ENCODE measurements around the gene ZNF786. TPM values are rescaled to one million over a fixed set of nuclear protein-coding genes. Genes with fewer than 3 reads are reported as not detected.

ZNF786 gene
- total RNA-seq, 4 donors from 2014 or later, result 1.3 to 4.1 (median 3.1) TPM

DNA sequence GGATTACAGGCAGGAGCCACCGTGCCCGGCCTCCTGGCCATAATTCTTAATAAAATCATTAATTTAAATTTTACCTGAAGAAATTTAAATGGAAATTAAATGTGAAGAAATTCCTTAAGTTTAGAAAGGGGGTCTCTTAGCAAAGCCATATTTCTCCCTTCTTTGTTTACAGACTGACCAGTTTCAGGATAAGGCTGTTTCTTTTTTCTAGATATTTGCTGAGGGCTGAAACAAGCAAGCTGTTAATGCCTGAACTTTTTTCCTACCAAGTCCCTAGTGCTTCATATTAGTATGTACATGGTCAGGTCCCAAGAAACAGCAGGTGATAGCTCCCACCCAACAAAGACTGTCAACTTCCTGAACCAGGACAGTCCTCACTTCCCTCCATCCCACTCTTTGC lies 44.1 kb downstream of the ZNF786 start:
- TF ChIP-seq, protein P1, sequence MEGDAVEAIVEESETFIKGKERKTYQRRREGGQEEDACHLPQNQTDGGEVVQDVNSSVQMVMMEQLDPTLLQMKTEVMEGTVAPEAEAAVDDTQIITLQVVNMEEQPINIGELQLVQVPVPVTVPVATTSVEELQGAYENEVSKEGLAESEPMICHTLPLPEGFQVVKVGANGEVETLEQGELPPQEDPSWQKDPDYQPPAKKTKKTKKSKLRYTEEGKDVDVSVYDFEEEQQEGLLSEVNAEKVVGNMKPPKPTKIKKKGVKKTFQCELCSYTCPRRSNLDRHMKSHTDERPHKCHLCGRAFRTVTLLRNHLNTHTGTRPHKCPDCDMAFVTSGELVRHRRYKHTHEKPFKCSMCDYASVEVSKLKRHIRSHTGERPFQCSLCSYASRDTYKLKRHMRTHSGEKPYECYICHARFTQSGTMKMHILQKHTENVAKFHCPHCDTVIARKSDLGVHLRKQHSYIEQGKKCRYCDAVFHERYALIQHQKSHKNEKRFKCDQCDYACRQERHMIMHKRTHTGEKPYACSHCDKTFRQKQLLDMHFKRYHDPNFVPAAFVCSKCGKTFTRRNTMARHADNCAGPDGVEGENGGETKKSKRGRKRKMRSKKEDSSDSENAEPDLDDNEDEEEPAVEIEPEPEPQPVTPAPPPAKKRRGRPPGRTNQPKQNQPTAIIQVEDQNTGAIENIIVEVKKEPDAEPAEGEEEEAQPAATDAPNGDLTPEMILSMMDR (IDR thresholded peaks at IDR 0.05; ENCODE audit: low read depth), result no peak

DNA sequence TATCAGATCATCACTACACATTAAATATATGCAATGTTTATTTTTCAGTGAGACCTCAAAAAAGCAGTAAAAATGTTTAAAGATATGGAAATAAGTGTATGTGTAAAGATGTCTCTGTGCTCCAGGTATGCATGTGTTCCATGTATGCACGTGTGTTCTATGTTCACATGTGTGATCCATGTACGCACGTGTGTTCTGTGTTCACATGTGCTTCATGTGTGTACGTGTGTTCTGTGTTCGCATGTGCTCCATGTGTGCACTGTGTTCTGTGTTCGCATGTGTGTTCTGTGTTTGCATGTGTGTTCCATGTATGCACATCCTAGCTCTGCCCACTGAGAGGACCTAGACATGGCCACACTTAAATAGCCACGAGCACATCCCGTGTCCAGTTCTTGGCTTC lies 46.6 kb downstream of the ZNF786 start:
- TF ChIP-seq, protein P1 (IDR thresholded peaks at IDR 0.05; ENCODE audit: low read depth), result no peak

DNA sequence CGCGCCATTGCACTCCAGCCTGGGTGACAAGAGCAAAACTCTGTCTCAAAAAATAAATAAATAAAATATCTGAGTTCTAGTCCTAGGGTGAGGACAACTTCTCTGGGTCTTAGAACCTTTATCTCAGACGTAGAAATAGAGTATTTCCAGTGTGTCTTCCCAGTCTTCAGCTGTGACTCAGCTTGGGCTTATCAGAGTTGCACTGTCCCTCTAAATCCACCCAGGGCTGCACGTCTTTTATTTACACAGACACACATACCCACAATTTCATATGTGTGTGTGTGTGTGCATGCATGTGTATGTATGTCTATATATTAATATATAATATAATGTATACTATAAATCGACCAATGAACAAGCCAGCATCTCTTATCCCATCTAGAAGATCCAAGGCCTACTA lies 49.2 kb downstream of the ZNF786 start:
- TF ChIP-seq, protein P1 (IDR thresholded peaks at IDR 0.05; ENCODE audit: low read depth), result no peak

DNA sequence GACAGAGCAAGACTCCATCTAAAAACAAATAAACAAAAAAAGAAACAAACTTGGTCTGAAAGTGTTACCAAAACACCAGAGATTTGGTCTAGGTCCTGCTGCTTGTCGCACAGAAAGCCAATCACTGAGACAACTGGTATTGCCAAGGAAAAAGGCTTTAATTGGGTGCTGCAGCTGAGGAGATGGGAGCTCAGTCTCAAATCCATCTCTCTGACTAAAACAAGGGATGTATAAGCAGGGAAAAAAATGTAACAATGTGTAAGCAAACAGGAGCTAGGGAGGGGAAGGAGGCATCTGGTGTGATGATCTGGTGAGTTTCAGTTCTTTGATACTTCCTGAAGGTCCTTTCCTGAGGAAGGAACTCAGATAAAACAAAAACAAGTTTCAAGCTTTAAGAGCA lies 53.8 kb downstream of the ZNF786 start:
- TF ChIP-seq, protein P1 (IDR thresholded peaks at IDR 0.05; ENCODE audit: low read depth), result no peak

DNA sequence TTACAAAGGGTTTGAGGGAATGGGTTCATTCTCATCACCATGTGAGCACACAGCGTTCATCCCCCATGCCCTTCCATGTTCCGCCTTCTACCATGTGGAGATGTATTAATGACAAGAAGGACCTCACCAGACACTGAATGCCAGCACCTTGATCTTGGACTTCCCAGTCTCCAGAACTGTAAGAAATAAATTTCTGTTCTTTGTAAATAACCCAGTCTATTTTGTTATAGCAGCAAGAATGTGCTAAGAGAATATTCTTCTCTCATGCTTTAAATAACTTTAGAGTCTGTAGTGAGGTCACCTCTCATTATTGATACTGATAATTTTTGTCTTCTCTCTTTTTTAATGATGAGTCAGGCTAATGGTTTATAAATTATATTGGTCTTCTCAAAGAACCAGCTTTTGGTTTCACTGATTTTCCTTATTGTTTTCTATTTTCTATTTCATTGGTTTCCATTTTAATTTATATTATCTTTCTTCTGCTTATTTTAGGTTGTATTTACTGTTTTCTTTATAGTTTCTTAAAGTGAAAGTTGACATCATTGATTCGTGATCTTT lies 59.1 kb downstream of the ZNF786 start:
- TF ChIP-seq, protein P1 (IDR thresholded peaks at IDR 0.05; ENCODE audit: low read depth), result no peak

DNA sequence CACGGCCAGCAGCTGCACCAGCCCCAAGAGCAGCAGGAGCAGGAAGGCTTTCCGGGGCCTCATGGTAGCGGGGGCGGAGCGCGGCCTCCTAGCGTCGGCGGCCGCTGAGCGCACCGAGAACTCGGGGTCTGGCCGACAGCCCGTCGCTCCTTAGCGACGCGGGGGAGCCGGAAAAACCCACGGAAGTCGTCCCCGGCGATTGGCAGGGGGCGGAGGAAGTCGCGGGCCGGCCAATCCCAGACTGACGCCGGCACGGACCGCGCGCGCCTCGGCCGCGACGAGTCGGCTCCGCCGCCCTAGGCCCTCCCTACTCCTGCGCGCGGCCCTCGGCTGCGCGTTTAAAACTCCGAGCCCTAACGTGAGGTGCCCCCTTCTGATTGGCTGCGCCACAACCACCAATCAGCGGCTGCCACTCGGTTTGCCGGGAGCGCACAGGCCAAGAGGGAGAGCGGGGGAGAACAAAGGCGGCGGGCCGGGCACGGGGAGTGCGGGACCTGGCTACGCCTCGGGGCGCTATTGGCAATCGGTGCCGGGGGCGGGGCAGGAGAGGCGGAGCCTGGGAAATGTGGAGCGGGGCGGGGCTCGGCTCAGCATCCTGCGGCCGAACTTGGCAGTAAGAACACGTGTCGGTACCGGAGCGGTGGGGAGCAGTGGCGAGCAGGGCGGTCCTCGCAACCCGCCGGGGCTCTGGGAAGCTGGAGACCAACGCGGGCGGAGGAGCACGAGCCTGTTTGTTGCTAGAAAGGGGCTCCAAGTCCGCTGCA lies 62.0 kb downstream of the ZNF786 start, which contains the start of gene PDIA4:
PDIA4 (minus strand) TSS at position 160 of the 764 bp plus-strand sequence; CDS start at position 63, 97 bp downstream.
- TF ChIP-seq, protein P1 (IDR thresholded peaks at IDR 0.05; ENCODE audit: low read depth), result no peak

DNA sequence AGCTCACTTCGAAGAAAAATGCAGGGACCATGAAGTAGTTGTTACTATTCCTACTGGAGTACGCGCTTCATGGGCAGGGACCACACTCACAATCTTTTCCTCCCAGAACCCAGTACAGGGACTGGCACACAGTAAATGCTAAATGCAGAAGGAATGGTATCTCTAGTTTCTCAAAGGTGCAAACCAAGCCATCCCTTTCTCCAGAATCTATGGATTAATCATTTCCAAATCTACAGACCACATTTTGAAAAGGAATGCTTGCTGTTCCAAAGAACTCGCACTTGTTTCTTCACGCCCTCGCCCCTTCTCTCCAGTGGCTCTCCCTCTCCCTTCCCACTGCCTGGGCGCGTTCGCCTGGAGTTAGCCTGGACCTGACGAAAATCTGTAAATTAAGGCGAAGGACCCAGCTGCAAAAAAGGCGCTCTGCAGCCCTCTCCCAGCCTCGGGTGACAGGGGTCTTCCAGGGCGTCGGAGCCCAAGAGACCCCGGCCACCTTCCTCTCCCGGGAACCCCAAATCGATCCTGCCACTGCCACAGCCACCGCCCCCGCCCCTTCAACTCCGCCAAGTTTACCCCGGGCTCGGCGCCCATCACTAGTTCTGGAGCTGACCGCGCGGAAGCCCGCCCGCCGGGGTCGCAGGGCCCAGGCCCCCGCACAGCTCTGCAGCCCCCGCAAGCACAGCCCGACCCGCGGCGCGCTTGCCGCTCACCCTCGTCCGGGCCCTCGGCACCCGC lies 62.7 kb downstream of the ZNF786 start:
- TF ChIP-seq, protein P1 (IDR thresholded peaks at IDR 0.05; ENCODE audit: low read depth), result no peak

Data from subcutaneous adipose tissue (tissue), 4 donors.